NCI-H524 (cell line): ENCODE data around the gene MRRF.
"Not testable (repeated sequence)": the region's sequence is repeated elsewhere in the genome, so short reads cannot be mapped to it uniquely, and the experiment has no call there.

ENCODE experiments used
- DNase-seq, 2 experiments: peaks; one replicate each; lab custom pipeline; 2025; lab: John Stamatoyannopoulos, UW

MRRF gene

DNA sequence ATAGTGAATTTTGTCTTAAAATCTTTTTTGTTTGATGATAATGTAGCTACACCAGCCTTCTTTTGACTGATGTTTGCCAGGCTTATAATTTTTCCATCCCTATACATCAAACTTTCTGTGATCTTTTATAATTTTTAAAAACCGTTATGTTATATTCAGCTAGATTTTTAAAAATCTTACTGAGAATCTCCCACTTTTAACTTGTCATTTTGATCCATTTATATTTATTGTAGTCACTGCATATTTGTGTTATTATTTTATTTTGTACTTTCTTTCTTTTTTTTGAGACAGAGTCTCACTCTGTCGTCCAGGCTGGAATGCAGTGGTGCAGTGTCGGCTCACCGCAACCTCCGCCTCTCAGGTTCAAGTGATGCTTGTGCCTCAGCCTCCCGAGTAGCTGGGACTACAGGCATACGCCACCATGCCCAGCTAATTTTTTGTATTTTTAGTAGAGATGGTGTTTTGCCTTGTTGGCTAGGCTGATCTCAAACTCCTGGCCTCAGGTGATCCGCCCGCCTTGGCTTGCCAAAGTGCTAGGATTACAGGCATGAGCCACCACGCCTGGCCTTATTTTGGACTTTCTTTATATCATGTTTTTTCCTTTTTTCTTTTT is 12.7 kb downstream of the MRRF start:
- no peak for DNase-seq

DNA sequence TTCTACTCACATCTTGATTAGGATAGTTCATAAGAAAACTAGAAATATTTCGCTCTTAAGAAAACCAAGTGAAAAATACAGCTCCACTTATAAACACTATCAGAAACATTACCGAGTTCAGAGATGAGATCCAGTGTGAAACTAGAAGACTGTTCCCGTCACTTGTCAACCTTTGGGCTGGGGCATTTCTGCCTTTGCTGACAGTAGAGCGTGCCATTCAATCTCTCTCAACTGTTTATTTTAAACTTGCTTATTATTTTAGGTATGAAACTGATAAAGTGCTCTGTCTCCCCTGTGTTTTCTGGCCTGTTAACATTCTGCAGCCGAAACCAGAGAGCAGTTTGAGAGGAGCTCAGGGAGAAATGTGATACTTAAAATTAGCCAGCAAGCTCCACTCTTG is 16.7 kb downstream of the MRRF start:
- DNase-seq: no peak

DNA sequence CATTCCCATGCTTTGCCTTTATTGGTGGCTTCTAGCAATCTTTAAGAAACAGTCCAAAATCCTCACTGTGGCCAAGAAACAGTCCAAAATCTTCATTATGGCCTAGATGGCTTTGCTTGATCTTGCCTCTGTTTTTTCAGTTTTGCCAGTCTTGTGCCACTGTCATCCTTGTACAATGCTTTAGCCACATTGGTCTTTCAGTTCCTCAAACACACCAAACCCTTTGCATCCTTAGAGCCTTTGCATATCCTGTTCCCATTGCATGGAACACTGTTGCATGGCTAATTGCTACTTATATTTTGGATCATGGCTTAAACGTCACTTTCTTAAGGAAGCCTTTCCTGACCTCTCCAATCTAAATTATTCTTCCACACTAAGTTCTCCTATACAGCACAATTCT is 22.1 kb downstream of the MRRF start:
- DNase-seq: no peak

- no peak for DNase-seq
Measured at GRCh38 chr9:122287214-122287720, 22.6 kb downstream of the MRRF start.

DNA sequence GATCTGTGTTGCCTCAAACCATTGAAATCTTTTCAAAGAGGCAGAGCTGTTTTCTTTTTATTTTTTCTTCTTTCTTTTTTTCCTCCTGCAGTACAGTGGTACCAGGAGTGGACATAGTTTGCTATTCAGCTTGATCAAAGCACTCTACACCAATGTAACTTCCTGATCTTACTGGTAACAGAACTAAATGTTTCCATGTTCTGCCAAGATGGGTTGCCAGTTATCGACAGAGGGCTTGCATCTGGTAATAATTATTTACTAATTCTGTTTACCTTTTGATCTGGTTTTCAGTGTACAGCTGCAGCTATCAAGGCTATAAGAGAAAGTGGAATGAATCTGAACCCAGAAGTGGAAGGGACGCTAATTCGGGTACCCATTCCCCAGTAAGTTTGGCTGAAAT is 26.8 kb downstream of the MRRF start:
- DNase-seq: no peak

- no peak for DNase-seq
Measured at GRCh38 chr9:122294531-122294930, 29.8 kb downstream of the MRRF start.

GRCh38 chr9:122297512-122297911 is 32.8 kb downstream of the MRRF start:
- no peak for DNase-seq

GRCh38 chr9:122302237-122303093 is 37.8 kb downstream of the MRRF start:
- DNase-seq: peak in 1 of 2 experiments; percentile 37

GRCh38 chr9:122307061-122307460 is 42.4 kb downstream of the MRRF start:
- no peak for DNase-seq

DNA sequence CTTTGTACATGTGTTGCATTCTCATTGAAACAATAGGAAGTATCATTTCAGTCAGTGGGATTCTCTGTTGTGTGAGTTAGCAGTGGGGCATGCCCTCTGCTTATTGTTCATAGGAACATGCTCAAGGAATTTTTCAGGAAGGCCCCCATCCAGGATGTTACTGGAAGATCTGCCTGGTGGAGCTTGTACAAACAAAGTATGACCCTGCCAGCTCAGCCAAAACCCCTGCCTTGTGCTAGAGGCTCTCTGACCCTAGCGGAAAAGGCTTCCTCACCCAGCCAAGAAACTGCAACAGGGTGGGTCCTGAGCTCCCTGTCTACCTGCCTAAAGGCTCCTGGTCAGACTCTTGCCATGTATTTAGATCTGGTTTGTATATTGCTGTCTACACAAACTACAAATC is 43.2 kb downstream of the MRRF start:
- DNase-seq: no peak

DNA sequence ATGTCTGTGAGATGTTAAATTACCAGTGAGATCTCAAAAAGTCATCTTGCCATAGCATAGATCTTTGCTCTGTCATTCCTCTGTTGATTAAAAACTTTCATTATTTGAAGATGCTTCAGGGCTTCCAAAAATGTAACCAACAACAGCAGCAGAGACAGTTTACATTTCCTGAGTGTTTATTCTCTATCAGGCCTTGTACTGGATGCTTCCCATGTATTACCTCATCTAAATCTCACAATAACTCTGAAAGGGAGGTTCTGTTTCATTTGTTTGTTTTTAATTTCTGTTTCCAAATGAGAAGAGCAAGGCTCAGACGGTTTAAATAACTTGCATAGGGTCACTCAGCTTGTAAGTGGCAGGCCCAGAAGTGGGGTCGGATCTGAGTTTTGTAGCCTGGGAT is 45.2 kb downstream of the MRRF start:
- no peak for DNase-seq

DNA sequence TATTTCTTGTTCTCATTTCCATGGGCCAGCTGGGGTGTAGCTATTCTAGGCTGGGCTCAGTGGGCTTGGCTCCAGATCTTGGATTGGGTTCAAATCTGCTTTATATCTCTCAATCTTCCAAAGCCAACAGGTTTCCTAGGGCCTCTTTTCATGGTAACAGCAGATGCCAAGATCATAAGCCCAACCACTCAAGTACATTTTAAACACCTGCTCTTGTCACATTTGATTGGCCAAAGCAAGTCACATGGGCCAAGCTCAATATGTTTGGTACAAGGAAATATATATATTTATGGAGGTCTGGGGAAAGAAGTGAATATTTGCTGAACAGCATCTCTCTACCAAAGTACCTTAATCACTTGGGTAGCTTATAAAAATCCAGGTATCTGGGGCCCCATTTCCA is 49.5 kb downstream of the MRRF start:
- DNase-seq: peak; percentile 95 to 100

GRCh38 chr9:122315534-122315933 is 50.9 kb downstream of the MRRF start:
- peak in 1 of 2 experiments; percentile 38 for DNase-seq

DNA sequence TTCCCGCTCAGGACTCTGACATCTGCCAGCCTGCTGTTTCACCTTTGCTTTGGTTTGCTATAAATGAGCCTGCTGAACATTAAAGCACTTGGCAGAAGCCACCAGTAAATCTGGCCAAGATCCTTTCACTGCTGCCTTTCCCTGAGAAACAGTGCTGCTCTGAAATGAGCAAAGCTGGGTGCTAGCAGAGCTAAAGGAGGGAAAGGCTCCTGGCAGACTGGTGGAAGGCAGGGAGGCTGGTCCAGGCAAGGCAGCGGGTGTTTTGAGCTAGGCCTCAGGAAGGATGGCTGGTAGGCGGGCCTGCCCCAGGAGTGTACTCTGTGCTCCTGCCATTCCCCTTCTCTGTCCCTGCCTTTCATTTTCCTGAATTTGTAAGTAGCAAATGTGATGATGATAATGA is 53.6 kb downstream of the MRRF start:
- peak in 1 of 2 experiments; percentile 20 for DNase-seq

DNA sequence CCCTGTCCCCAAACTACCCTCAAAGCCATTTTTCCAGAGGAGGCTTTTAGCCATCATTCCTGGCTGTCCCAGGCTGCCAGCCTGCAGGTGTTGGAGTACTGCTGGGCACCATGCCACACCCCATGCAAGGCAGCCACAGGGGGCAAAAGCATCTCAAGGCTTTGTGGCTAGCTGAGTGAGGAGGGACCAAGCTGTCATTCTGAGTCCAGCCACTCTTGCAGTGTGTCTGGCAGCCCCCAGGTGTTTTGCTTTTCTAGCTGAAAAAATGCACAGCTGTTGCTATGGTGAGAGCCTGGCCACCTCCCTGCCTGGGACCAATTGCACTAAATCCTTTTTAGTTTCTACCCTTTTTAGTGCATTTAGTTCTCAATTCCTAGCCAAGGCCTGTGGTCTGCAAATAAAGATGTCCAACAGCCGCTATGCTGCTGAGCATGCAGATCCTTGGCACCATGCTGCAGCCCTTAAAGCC is 55.8 kb downstream of the MRRF start:
- DNase-seq: peak; percentile 81 to 87

DNA sequence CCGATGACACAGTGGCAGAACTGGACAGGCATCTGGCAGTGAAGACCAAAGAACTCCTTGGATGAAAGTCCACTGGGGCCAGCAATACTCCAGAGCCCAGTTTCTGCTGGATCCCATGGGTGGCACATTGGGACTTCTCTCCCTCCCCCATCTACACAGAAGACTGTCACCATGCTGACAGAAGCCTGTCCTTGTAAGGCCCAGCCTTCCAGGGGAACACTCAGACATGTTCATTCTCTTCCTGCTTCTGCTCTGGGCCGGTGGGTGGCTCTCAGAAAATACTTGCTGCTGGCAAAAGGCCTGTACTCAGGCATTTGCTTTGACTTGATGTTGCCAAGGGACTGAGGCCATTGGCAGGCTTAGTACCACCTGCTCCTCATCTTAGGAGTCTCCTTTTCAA is 57.9 kb downstream of the MRRF start:
- no peak for DNase-seq

GRCh38 chr9:122324665-122325064 is 60.0 kb downstream of the MRRF start:
- DNase-seq: not testable (repeated sequence)

DNA sequence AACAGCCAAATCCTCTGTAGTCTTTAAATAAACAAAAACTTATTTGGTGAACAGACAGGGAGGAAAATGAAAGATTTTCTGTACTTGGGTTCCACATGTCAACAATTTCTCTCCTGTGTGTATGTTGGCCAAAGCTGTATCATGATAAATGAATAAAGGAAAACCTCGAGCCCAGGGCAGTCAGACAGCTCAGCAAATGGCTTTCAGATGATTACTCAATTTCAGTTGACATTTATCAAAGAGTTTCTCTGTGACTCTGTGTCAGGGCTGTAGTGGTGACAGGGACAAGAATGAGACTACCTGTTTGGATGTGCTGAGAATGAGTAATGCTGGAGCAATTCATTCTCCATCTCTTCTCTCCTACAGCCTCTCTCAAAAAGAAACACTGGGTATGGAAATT is 60.4 kb downstream of the MRRF start:
- DNase-seq: no peak

- DNase-seq: no peak
Measured at GRCh38 chr9:122327175-122327574, 62.5 kb downstream of the MRRF start.

- DNase-seq: peak; percentile 71 to 79
Measured at GRCh38 chr9:122329597-122329996, 64.9 kb downstream of the MRRF start.

DNA sequence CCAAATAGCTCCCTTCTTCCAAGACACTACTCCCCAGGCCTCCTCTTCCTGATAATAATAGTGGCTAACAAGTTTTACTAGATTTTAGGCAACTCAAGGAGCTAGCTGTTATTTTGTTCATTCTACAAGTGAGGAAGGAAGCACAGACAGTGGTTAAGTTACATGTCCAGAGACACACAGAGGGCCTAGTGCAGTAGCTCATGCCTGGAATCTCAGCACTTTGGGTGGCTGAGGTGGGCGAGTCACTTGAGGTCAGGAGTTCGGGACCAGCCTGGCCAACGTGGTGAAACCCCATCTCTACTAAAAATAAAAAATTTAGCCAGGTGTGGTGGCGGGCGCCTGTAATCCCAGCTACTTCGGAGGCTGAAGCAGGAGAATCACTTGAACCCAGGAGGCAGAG is 65.8 kb downstream of the MRRF start:
- not testable (repeated sequence) for DNase-seq

GRCh38 chr9:122331523-122331927 is 66.8 kb downstream of the MRRF start:
- no peak for DNase-seq

GRCh38 chr9:122332083-122332482 is 67.4 kb downstream of the MRRF start:
- peak; percentile 71 to 84 for DNase-seq
